AG04449 (cell line): Measurements from ENCODE around the gene KDM6A.

Source experiments
- CTCF ChIA-PET: fragments of 350-600 bp; formaldehyde crosslinking; extraction: SDS; loops from one replicate; lab custom pipeline; 2021; ENCODE audit warnings: antibody characterized with exemption; lab: Yijun Ruan, JAX
- POLR2A ChIA-PET: fragments of 400-600, 350-600 bp; formaldehyde crosslinking; extraction: SDS; loops from one replicate; lab custom pipeline; 2020; ENCODE audit warnings: antibody characterized with exemption, inconsistent platforms; lab: Yijun Ruan, JAX
- DNase-seq: peaks from one replicate; pipeline ENCODE4 v3.0.0-alpha.2; 2010; ENCODE audit warnings: low read depth, low spot score
- H3K4me3 ChIP-seq: 2 replicates; pipeline ENCODE4 v1.5.1; 2011; ENCODE audit warnings: low read depth, mild to moderate bottlenecking, control low read depth, low read length
- TF ChIP-seq, protein P1 (sequence below): IDR thresholded peaks from one replicate; pipeline ENCODE4 v1.5.1; 2011; ENCODE audit warnings: mild to moderate bottlenecking, moderate library complexity, low read length, control low read depth, inconsistent platforms; ENCODE audit not compliant: insufficient read depth; ENCODE audit errors: missing control alignments

The KDM6A gene

DNA sequence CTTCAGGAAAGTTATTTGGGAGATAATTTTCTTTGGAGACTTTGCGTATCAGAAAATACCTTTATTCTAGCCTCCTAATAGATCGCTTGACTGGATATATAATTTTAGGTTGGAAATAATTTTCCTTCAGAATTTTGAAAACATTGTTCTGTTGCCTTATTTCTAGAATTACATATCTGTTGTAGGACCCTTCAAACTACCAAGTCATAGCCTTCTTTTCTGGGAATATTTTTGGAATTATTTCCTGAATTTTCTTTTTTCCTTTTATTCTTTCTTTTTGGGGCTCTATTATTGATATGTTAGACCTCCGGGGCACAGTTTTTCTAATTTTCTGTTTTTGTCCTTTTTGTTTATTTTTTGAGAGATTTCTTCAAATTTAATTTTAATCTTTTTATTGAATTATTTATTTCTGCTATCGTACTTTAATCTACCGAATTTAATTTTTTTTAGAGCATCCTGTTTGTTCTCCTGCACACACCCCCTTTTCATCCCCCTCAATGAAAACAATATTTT lies 100.5 kb downstream of the KDM6A start:
- no peak overlapping the region for H3K4me3 ChIP-seq
- POLR2A ChIA-PET, result no interaction called here
- no peak for DNase-seq
- CTCF ChIA-PET, result no interaction called here
- TF ChIP-seq, protein P1, sequence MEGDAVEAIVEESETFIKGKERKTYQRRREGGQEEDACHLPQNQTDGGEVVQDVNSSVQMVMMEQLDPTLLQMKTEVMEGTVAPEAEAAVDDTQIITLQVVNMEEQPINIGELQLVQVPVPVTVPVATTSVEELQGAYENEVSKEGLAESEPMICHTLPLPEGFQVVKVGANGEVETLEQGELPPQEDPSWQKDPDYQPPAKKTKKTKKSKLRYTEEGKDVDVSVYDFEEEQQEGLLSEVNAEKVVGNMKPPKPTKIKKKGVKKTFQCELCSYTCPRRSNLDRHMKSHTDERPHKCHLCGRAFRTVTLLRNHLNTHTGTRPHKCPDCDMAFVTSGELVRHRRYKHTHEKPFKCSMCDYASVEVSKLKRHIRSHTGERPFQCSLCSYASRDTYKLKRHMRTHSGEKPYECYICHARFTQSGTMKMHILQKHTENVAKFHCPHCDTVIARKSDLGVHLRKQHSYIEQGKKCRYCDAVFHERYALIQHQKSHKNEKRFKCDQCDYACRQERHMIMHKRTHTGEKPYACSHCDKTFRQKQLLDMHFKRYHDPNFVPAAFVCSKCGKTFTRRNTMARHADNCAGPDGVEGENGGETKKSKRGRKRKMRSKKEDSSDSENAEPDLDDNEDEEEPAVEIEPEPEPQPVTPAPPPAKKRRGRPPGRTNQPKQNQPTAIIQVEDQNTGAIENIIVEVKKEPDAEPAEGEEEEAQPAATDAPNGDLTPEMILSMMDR, result no peak

DNA sequence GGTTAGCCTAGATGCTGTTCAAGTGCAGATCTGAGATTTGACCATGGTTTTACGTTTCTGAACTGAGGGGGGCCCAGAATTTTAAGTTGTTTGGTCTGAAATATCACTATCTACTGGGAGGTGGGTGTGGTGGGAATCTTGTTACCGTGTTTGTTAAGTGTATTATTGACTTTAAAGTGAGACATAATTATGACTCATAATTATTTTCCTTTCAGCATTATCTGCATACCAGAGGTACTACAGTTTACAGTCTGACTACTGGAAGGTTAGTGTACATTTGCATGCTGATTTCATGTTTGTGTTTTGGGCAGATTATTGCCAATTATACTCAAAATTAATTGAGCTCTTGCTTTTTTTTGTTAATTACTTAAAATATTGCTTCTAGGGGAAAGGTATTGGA lies 101.5 kb downstream of the KDM6A start:
- POLR2A ChIA-PET, result no interaction called here
- no peak for DNase-seq
- TF ChIP-seq, protein P1, result no peak
- CTCF ChIA-PET, result no interaction called here
- H3K4me3 ChIP-seq, result no peak overlapping the region

DNA sequence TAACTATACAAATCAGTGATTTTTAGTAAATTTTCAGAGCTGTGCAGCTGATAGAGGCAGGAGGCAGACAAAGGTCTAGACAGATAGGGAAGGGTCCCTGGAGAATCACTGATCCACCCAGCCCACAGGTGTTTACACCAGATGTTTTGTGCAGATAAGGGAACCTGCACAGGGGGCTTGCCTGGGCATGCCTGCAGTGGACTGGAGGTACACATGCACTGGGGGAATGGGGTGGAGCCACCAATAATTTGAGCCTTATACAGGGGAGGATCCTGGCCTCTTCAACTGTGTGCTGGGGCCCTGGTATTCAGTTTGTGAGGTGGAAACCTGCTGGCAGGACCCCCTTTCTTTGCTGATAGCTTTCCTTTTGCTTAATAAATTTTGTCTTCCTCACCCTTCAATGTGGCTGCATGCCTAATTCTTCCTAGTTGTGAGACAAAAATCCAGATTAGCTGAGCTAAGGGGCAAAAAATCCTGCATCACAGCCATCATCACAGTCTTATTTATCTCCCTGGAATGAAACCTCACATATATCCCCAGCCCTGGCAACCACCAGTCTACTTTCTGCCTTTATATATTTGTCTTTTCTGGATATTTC lies 102.8 kb downstream of the KDM6A start:
- no peak for DNase-seq
- CTCF ChIA-PET, result no interaction called here
- POLR2A ChIA-PET, result no interaction called here
- H3K4me3 ChIP-seq, result no peak overlapping the region
- TF ChIP-seq, protein P1, result no peak

DNA sequence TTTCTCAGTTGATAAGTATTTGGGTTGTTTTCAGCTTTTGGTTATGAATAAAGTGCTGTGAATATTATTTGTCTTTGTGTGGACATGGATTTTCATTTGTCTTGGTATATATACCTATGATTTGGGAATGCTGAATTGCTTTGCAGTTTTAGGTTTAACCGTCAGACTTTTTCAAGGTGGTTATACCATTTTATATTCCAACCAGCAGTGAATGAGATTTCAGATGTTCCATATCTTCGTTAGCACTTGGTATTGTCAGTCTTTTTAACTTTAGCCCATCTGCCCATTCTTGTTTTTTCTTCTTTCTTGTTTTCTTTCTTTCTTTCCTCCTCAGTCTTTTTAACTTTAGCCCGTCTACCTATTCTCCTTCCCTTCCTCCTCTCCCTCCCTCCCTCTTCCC lies 106.0 kb downstream of the KDM6A start:
- ChIA-PET POLR2A (no interaction called here), CTCF (no interaction called here)
- TF ChIP-seq, protein P1, result no peak
- no peak overlapping the region for H3K4me3 ChIP-seq
- DNase-seq, result no peak

DNA sequence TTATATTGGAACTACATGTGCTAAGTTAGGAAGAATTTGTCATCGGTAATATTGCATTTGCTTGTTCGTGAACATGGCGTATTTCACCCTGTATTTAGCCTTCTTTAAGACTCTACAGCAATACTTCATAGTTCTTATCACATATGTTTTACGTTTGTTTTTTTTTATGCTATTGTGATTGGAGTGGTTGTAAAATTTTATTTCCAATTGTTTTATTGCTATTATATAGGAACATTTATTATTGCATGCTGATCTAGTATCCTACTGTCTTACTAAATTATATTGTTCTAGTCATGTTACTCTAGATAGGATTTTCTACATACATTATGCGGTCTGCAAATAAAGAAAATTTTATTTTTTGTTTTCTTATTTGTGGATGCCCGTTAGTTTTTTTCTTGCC lies 107.4 kb downstream of the KDM6A start:
- DNase-seq, result no peak
- TF ChIP-seq, protein P1, result no peak
- ChIA-PET CTCF (no interaction called here), POLR2A (no interaction called here)
- H3K4me3 ChIP-seq, result no peak overlapping the region

DNA sequence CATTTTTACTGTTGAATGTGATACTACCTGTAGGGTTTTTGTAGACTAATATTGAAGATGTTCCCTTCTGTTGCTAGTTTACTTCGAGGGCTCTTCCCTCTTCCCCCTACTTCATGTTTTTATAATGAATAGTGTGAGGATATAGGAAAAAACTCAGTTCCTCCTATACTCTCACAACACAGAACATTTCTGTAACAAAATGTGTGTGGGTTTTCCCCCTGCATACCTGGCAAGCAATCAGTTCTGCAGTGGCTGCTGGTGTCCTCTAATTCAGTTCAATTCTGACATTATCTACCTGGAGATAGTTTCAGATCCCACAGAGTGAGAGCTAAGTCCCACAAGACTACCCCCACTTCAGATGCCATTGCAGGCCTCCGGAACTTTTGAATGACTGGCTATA lies 107.9 kb downstream of the KDM6A start:
- H3K4me3 ChIP-seq, result no peak overlapping the region
- no peak for DNase-seq
- TF ChIP-seq, protein P1, result no peak
- ChIA-PET CTCF (no interaction called here), POLR2A (no interaction called here)
